ENCODE results near the gene EPHA6. TPM values are rescaled to one million over a fixed set of nuclear protein-coding genes. Genes with fewer than 3 reads are reported as not detected.

Gene EPHA6
- total and polyA plus RNA-seq, 9 of the 15 experiments (the other 6 are each of a cell fraction or from before 2014, with no cell fraction given): not detected

DNA sequence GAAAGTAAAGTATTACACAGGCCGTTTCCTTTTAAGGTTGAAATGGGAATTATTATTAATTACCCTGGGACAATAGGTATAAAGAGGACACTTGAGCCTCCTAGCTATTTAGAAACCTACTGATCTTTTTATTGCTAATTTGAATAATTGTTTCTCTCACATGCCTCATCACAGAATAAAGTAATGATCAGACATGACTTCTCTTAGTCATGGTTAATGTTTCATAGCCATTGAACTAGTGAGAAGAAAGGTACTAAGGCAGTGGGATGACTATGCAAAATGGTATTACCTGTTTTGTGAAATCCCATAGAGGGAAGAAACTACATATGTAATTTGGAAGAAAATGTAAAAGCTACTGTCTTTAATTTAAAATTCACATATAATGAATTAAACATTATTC is 85.6 kb downstream of the EPHA6 start:
- H3K4me1 ChIP-seq (replicated peaks in 1 of 2; ENCODE audit: control insufficient read depth in 2 of 2, insufficient read depth in 2 of 2, low read length in 2 of 2): no peaks in the 10 kb centered on the region
- FAIRE-seq: no peak
- WGBS (ENCODE audit: insufficient coverage, low coverage, missing lambda C conversion rate): 0% methylated on average over 1 of the region's 1 CpG
- no peak for ATAC-seq
- ChIA-PET POLR2A (no interaction called here), CTCF (ENCODE audit: low intra/inter-chr PET ratio) (no interaction called here)
- H3K36me3 ChIP-seq (ENCODE audit: control insufficient read depth, insufficient read depth, low read length): no peaks in the 10 kb centered on the region
- no TSS peak for BruUV-seq (replicated peaks)
- H3K4me3 ChIP-seq: no peak overlapping the region
- in situ Hi-C loops (cut with MboI): no loop called here
- no peak overlapping the region for H2AFZ ChIP-seq (ENCODE audit: low read depth, low read length)
- H3K9me1 ChIP-seq (ENCODE audit: control insufficient read depth, insufficient read depth, low read length): no peaks in the 10 kb centered on the region
- H3K4me2 ChIP-seq (ENCODE audit: insufficient read depth, low read length): no peak overlapping the region
- intact Hi-C loops (cut with micrococcal nuclease): no loop called here
- no peak overlapping the region for H3K27ac ChIP-seq (ENCODE audit: extremely low read depth, low read depth, low read length)
- TF ChIP-seq, protein P1, sequence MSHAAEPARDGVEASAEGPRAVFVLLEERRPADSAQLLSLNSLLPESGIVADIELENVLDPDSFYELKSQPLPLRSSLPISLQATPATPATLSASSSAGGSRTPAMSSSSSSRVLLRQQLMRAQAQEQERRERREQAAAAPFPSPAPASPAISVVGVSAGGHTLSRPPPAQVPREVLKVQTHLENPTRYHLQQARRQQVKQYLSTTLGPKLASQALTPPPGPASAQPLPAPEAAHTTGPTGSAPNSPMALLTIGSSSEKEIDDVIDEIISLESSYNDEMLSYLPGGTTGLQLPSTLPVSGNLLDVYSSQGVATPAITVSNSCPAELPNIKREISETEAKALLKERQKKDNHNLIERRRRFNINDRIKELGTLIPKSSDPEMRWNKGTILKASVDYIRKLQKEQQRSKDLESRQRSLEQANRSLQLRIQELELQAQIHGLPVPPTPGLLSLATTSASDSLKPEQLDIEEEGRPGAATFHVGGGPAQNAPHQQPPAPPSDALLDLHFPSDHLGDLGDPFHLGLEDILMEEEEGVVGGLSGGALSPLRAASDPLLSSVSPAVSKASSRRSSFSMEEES (CRISPR knock-in tag; IDR thresholded peaks at IDR 0.05): no peak
- TF ChIP-seq TCF3 (CRISPR knock-in tag; IDR thresholded peaks at IDR 0.05) (no peak), ARID1B (IDR thresholded peaks at IDR 0.05) (no peak), GATAD2A (IDR thresholded peaks at IDR 0.05) (no peak), ZBED1 (IDR thresholded peaks at IDR 0.05) (no peak), ATF7 (IDR thresholded peaks at IDR 0.05) (no peak), STAT5B (CRISPR knock-in tag; IDR thresholded peaks at IDR 0.05) (no peak), CREB1 (IDR thresholded peaks at IDR 0.05) (no peak), CREB1 (CRISPR knock-in tag; IDR thresholded peaks at IDR 0.05) (no peak), ILK (tag; IDR thresholded peaks at IDR 0.05; ENCODE audit: borderline replicate concordance, low read depth) (no peak), MCM7 (IDR thresholded peaks at IDR 0.05) (no peak), MTA1 (IDR thresholded peaks at IDR 0.05; ENCODE audit: borderline replicate concordance) (no peak), EZH2 (IDR thresholded peaks at IDR 0.05; ENCODE audit: borderline replicate concordance, low read depth, low read length) (no peak), ETS2 (tag; IDR thresholded peaks at IDR 0.05; ENCODE audit: borderline replicate concordance, poor library complexity, severe bottlenecking) (no peak), CHCHD3 (CRISPR knock-in tag; IDR thresholded peaks at IDR 0.05) (no peak), NR2C2 (CRISPR knock-in tag; IDR thresholded peaks at IDR 0.05) (no peak), NR2C2 (tag; IDR thresholded peaks at IDR 0.05) (no peak)
- TF ChIP-seq, protein P2, sequence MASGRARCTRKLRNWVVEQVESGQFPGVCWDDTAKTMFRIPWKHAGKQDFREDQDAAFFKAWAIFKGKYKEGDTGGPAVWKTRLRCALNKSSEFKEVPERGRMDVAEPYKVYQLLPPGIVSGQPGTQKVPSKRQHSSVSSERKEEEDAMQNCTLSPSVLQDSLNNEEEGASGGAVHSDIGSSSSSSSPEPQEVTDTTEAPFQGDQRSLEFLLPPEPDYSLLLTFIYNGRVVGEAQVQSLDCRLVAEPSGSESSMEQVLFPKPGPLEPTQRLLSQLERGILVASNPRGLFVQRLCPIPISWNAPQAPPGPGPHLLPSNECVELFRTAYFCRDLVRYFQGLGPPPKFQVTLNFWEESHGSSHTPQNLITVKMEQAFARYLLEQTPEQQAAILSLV (tag; IDR thresholded peaks at IDR 0.05): no peak
- TF ChIP-seq, protein P3, sequence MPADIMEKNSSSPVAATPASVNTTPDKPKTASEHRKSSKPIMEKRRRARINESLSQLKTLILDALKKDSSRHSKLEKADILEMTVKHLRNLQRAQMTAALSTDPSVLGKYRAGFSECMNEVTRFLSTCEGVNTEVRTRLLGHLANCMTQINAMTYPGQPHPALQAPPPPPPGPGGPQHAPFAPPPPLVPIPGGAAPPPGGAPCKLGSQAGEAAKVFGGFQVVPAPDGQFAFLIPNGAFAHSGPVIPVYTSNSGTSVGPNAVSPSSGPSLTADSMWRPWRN (IDR thresholded peaks at IDR 0.05; ENCODE audit: low read depth): no peak
- H3K27me3 ChIP-seq (ENCODE audit: control insufficient read depth in 2 of 2, insufficient read depth in 2 of 2, low read length in 2 of 2): no peaks in the 10 kb centered on the region
- no peaks in the 10 kb centered on the region for H3K79me2 ChIP-seq (ENCODE audit: control insufficient read depth, insufficient read depth, low read length)
- DNase-seq (ENCODE audit: extremely low read depth in 1 of 4, low spot score in 3 of 4): no peak
- H4K20me1 ChIP-seq (replicated peaks; ENCODE audit: control insufficient read depth, insufficient read depth, low read length): no peaks in the 10 kb centered on the region
- H3K9me3 ChIP-seq (replicated peaks; ENCODE audit: control insufficient read depth, insufficient read depth, low read depth, low read length): no peaks in the 10 kb centered on the region
- H3K9ac ChIP-seq (ENCODE audit: insufficient read depth in 1 of 2, low read depth in 2 of 2, low read length in 2 of 2): no peak overlapping the region

Data from K562 (cell line).